ENCODE data around the gene LRRC3C.
"Not testable (repeated sequence)": the region's sequence is repeated elsewhere in the genome, so short reads cannot be mapped to it uniquely, and the experiment has no call there.

The LRRC3C gene

GRCh38 chr17:39924691-39925055, 2.9 kb upstream of the LRRC3C start:
- DNase-seq: no peak

- DNase-seq: no peak
Observed at GRCh38 chr17:39925282-39926134, 2.0 kb upstream of the LRRC3C start.

- DNase-seq: no peak
Observed at GRCh38 chr17:39926135-39926587, 1.4 kb upstream of the LRRC3C start.

- no peak for DNase-seq
Observed at GRCh38 chr17:39926588-39927100, 888 bp upstream of the LRRC3C start.

- DNase-seq: peak; percentile 49
Observed at GRCh38 chr17:39927929-39928857, 661 bp downstream of the LRRC3C start.

GRCh38 chr17:39928858-39929645, 1.5 kb downstream of the LRRC3C start:
- peak; percentile 91 for DNase-seq

GRCh38 chr17:39929646-39930407, 2.3 kb downstream of the LRRC3C start:
- no peak for DNase-seq

GRCh38 chr17:39933912-39934311, 6.4 kb downstream of the LRRC3C start:
- DNase-seq: no peak

- no peak for DNase-seq
Observed at GRCh38 chr17:39934324-39934723, 6.8 kb downstream of the LRRC3C start.

GRCh38 chr17:39935909-39936308, 8.4 kb downstream of the LRRC3C start:
- no peak for DNase-seq

GRCh38 chr17:39937447-39937846, 9.9 kb downstream of the LRRC3C start:
- DNase-seq: no peak

- DNase-seq: no peak
Observed at GRCh38 chr17:39938140-39938869, 10.8 kb downstream of the LRRC3C start.

GRCh38 chr17:39939106-39939505, 11.6 kb downstream of the LRRC3C start:
- no peak for DNase-seq

- peak; percentile 55 for DNase-seq
Observed at GRCh38 chr17:39939588-39940419, 12.3 kb downstream of the LRRC3C start.

GRCh38 chr17:39943702-39944392, 16.3 kb downstream of the LRRC3C start:
- no peak for DNase-seq

GRCh38 chr17:39944393-39944711, 16.8 kb downstream of the LRRC3C start:
- no peak for DNase-seq

GRCh38 chr17:39946551-39947330, 19.2 kb downstream of the LRRC3C start:
- DNase-seq: no peak

- not testable (repeated sequence) for DNase-seq
Observed at GRCh38 chr17:39948489-39948828, 20.9 kb downstream of the LRRC3C start.

GRCh38 chr17:39949028-39949427, 21.5 kb downstream of the LRRC3C start:
- DNase-seq: no peak
